DMS53 treated with DMSO at 0.1 percent for 48 hours (cell line): ENCODE data around the gene SLC25A36.
"Not testable (repeated sequence)": the region's sequence is repeated elsewhere in the genome, so short reads cannot be mapped to it uniquely, and the experiment has no call there.

Experiments used
- DNase-seq: peaks from one replicate; lab custom pipeline; 2025; ENCODE audit not compliant: unreplicated experiment; lab: John Stamatoyannopoulos, UW

SLC25A36 gene

GRCh38 chr3:140931016-140931454, 10.6 kb upstream of the SLC25A36 start:
- DNase-seq = no peak

- no peak for DNase-seq
These were observed 9.8 kb upstream of the SLC25A36 start for GRCh38 chr3:140931801-140932200.

GRCh38 chr3:140933109-140933508, 8.5 kb upstream of the SLC25A36 start:
- DNase-seq = no peak

- DNase-seq = no peak
These were observed 8.1 kb upstream of the SLC25A36 start for GRCh38 chr3:140933552-140933951.

- not testable (repeated sequence) for DNase-seq
These were observed 2.3 kb upstream of the SLC25A36 start for GRCh38 chr3:140939305-140939704.

GRCh38 chr3:140941090-140941433, 574 bp upstream of the SLC25A36 start:
- DNase-seq = no peak

GRCh38 chr3:140942221-140943104, 827 bp downstream of the SLC25A36 start:
- no peak for DNase-seq

GRCh38 chr3:140943781-140944552, 2.3 kb downstream of the SLC25A36 start:
- no peak for DNase-seq

- DNase-seq = no peak
These were observed 7.0 kb downstream of the SLC25A36 start for GRCh38 chr3:140948460-140949249.

GRCh38 chr3:140950144-140950543, 8.5 kb downstream of the SLC25A36 start:
- no peak for DNase-seq

GRCh38 chr3:140950863-140951262, 9.2 kb downstream of the SLC25A36 start:
- DNase-seq = no peak

GRCh38 chr3:140951750-140952149, 10.1 kb downstream of the SLC25A36 start:
- DNase-seq = not testable (repeated sequence)

- DNase-seq = no peak
These were observed 11.7 kb downstream of the SLC25A36 start for GRCh38 chr3:140953028-140953960.

- DNase-seq = no peak
These were observed 12.9 kb downstream of the SLC25A36 start for GRCh38 chr3:140954576-140954975.

GRCh38 chr3:140955645-140956044, 14.0 kb downstream of the SLC25A36 start:
- no peak for DNase-seq

GRCh38 chr3:140956058-140956835, 14.6 kb downstream of the SLC25A36 start:
- no peak for DNase-seq

GRCh38 chr3:140972833-140973232, 31.2 kb downstream of the SLC25A36 start:
- peak; percentile 27 for DNase-seq

- DNase-seq = no peak
These were observed 33.3 kb downstream of the SLC25A36 start for GRCh38 chr3:140974900-140975299.

- no peak for DNase-seq
These were observed 39.0 kb downstream of the SLC25A36 start for GRCh38 chr3:140980663-140981062.
